ENCODE data around the gene ADARB1.

- TF ChIP-seq CTCF (IDR thresholded peaks at IDR 0.05) (no peak), EP300 (IDR thresholded peaks at IDR 0.05) (no peak), POLR2A (IDR thresholded peaks at IDR 0.05; ENCODE audit: low read depth) (no peak), POLR2AphosphoS5 (IDR thresholded peaks at IDR 0.05) (no peak)
Observed at GRCh38 chr21:45027241-45028196, 46.9 kb upstream of the ADARB1 start.
